Measurements from ENCODE around the gene SELENON.
A peak's percentile ranks its signal among the peaks of the same experiment; 100 is the strongest.

The SELENON gene

DNA sequence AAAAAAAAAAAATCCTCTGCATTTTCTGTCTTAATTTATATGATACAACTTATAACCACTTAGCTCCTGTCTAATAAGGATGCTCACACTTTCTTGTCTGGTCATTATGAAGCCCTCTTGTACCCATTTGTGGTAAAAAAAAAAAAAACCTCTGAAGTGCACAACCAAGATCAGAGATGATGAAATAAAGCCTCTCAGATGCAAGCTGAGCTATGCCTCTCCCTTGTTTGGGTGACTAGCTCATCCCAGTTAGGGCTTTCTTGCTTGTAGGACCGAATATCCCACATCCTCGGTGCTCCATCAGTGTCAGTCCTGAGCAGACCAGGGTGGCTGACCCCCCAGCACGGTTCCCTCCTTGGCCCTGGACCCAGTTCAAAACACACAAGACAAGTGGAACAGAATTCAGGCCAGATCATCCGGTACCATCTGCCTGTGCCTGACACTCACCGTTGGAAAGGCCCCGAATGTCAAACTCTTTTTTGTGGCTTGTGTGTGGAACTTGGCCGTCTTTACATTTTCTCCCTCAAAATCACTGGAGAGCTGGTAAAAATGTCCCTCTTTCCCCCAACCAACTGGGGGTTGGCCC is 6.3 kb upstream of the SELENON start:
- DNase-seq, result no peak

- no peak for DNase-seq
Measured at GRCh38 chr1:25794325-25794724, 5.7 kb upstream of the SELENON start.

- DNase-seq, result no peak
Measured at GRCh38 chr1:25795211-25795610, 4.8 kb upstream of the SELENON start.

GRCh38 chr1:25795946-25796810 is 3.8 kb upstream of the SELENON start:
- DNase-seq, result peak; percentile 41

DNA sequence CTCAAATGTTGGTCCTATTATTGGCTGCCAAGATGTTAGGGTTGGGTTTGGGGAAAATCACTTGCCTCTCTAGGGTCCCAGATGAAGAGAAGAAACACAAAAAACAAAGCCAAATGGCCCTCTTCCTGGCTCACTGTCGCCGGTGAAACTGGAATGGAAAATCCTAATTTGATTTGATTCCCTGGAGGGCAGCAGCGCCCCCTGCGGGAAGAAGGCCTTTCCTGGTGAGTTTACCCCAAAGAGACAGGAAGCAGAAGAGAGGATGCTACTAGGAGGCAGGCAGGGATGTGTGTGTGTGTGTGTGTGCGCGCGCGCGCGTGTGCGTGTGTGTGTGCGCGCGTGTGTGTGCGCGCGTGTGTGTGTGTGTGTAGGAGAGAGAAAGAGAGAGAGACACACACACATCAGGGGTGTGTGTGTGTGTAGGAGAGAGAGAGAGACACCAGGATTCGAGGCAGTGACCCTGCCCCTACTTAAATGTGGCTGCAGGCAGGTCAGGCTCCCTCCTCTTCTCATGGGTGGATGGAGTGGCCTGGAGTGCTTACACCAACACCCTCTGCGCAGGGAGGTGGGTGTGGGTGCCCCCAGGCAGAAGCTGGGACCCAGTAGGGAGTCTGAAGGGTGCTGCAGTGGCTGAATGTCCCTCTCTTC is 3.1 kb upstream of the SELENON start:
- DNase-seq, result peak; percentile 89

- DNase-seq, result no peak
Measured at GRCh38 chr1:25797939-25798338, 2.1 kb upstream of the SELENON start.

DNA sequence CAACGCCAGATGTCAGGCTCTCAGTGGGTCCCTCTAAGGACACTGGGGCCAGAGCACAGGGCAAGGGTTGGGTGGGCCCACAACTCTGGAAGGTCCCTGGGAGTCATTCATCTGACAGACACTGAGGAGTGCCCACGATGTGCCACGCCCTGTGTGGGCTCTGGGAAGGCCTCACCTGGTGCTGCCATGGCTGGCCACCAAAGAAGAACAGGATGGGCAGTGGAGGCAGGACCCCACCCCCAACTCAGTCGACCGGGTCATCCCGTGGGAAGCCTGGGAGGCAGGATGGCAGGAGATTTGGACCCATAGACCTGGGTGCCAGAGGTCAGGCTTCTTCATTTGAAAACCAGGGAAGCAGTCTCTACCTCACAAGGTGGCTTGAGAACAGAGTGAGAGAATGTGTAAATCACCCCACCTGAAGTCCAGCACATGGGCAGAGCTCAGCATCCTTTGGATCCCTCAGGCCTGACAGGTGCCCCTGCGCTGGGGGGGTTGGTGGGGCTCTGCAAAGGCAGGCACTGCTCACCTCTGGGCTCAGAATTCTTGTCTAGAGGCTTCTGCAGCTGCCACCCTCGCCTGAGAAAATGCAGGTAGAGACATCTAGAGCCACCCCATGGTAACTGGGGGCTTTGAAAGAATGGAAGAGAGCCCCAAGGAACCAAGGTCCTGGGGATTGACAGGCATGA is 1.2 kb upstream of the SELENON start:
- no peak for DNase-seq

DNA sequence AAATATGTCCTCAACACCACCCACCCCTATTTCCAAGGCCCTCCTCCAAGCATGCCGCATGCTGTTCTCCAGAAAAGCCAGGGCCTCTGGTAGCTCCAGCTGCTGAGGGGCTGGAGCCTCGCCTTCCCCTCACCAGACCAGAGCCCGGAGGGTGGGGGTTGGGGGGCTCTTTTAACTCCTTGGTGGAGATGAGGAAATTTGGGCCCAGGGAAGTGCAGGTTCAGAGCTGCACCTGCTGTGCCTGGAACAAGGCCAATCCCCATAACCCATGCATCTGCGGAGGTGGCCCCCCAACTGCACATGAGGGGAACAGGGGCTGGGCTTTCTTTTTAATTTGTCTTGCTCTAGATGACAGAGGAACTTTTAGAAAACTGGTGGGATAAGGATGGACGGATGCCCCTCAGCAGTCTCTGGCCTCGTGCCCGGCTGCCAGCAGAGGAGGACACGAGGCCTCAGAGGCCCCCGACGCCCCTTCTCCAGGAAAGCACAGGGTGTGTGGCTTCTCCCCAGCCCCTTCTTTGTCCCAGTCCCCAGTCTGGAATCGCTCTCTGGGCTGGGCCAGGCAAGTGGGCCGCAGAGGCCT is 550 bp upstream of the SELENON start:
- DNase-seq, result no peak

DNA sequence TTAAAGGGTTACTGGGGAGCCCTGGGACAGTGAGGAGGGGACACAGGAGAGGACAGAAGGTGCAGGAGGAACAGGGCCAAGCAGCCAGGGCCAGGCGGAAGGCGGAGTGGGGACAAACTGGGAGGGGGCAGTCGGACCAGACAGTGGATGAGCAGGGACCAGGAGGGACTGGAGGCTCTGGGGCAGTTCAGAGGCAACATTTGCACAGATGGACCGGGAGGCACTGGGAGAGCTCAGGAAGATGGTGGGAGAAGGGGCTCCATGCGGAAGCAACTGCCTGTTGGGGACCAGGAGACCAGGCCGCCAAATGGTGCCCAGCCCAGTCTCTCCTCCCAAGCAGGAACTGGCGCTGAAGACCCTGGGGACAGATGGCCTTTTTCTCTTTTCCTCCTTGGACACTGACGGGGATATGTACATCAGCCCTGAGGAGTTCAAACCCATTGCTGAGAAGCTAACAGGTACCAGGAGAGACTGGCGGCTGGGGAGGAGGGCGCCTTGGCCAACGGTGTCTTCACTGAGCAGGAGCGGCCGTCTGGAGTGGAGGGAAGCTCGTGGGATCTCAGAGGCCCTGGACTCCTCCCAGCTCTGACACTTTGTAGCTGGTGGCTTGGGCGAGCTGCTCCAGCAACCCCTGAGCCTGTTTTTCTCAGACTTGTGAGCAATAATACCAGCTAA is 847 bp downstream of the SELENON start:
- no peak for DNase-seq

- DNase-seq, result no peak
Measured at GRCh38 chr1:25802915-25803314, 2.9 kb downstream of the SELENON start.

DNA sequence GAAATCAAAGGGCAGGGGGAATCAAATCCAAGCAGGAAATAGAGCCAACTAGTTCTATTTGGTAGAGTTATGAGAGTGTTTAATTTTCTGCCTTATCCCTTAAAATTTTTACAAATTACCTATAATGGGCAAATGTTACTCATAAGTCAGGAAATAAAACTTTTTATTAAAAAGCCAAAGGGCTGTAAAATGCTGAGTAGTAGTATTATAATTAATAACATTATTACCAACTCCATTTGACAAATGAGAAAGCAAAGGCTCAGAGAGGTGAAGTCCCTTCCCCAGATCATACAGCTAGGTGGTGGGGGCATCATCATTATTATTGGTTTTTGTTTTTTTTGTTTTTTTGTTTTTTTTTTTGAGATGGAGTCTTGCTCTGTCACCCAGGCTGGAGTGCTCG is 3.4 kb downstream of the SELENON start:
- DNase-seq, result no peak

DNA sequence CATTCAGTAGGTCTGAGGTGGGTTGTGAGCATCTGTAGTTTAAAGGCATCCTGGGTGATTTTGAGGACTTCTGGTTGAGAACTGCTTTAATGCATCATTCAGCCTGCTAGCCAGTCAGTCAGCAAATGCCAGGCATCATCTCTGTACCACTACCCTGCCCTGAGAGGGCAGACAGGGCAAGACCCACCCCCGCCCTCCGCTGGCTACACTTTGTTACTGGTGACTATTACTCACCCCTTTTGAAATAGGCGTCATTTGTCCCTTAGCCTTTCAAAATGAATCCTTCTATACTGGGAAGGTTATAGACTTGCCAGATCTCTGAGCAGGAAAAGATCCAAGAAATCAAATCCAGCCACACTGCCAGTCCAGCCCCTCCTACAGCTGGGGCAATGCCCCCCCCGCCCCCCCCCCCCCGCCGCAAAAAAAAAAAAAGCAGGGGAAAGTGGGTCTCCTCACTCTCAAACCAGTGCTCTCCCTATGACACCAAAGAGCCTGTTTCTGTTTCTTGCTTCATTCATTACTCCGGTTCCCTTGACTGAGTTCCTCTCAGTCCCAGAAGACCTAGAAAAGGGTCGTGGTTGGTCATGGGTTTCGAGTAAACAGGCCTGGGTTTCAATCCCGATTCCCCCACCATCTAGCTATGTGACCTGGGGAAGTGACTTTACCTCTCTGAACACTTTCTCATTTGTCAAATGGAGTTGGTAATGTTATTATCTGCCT is 4.4 kb downstream of the SELENON start:
- DNase-seq, result no peak

DNA sequence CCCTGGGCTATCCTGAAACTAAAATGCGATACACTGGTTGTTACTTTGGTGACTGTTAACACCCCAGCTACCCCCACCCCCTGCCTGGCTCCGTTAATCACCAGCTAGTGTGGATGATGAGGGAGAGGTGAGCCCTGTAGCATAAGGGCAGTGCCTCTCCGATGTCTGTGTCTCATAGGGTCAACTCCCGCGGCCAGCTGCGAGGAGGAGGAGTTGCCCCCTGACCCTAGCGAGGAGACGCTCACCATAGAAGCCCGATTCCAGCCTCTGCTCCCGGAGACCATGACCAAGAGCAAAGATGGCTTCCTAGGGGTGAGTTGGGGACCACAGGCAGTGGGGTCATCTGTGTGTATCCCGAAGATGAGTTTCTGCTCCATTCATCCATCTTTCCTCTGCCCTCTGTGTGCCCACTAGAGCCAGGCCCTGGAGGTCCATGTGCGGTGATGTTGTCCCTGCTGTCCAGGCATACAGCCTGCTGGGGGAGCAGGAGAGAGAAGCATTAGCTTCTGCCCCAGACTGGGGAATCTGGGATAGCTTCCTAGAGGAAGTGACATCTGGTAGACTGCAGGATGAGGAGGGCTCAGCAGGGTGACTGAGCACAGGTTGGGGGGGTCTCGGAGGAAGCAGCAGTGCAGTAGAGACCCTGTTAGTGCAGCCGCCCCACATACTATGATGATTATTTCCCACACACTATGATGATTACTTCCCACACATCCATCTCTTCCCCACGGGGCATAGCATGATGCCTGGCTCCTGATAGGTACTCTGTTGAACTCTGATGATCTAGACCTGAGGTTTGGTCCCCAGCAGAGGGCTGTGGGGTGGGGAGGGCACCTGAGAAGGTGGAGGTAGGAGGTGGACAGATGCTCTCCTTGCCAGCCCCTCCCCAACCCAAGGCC is 5.2 kb downstream of the SELENON start:
- no peak for DNase-seq

- no peak for DNase-seq
Measured at GRCh38 chr1:25805863-25806225, 5.9 kb downstream of the SELENON start.

DNA sequence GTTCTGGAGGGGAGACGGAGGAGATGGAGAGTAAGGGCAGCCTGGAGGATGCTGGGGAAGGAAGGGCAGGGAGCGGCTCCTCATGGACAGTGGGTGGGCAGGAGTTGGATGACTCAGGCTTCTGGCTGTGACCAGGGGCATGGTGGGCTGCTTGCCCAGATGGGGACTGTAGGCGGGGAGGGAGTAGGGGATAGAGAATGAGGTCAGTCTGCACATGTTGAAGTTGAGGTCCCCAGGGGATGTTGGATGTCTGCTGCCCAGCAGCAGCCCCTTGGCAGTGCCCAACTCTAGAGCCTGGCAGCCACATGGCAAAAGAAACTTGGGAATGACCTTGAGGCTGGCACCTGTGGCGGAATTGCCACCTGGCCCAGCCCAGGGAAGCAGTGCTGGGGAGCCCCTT is 6.4 kb downstream of the SELENON start:
- no peak for DNase-seq

DNA sequence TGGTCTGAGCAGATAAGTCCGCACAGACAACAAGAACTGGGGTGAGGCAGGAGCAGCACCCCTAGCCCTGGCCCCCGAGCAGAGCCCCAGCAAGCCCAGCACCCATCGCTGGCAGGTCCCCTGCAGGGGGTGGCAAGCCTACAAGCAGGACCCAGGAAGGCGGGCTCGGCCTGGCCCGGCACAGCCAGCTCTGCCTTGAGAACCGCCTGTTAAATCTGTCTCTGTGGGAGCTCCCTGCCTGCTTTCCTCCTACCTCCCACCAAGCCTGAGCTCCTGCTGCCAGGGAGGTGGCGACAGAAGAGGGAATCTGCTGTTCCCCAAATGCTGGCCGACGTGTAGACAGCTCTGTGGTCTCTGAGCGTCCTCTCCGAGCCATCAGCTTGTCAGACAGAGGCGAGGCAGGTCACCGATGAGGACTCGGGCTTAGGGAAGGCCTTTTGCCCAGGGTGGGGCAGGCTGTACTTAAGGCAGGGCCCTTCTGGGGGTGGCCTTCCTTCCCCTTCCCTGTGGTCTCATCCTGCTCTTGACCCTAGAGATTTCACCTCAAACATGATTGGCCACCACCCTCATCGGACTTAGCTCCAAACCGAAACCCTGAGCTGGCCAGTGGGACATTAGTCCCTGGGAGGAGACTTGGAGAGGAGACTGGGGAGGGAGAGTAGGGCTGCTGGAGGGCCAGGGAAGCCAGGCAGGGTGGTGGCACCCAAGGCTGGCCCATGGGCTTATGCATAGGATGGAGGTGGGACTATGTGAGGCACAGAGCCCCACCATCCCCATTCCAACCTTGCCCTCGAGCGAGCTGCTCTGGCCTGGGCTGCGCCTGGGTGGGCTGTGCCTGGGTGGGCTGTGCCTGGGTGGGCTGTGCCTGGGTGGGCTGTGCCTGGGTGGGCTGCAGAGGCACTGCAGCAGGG is 7.7 kb downstream of the SELENON start:
- DNase-seq, result no peak

- no peak for DNase-seq
Measured at GRCh38 chr1:25808481-25809244, 8.7 kb downstream of the SELENON start.

GRCh38 chr1:25809283-25809926 is 9.4 kb downstream of the SELENON start:
- no peak for DNase-seq
